Uterus (tissue), 2 donors: ENCODE results near the gene DNASE1L3.

Source experiments
- POLR2A ChIP-seq, 2 donors: fragments of 450-650 bp; IDR thresholded peaks; one replicate each; pipeline ENCODE4 v1.6.1; 2016; ENCODE audit warnings: antibody characterized with exemption in 2 of 2, mild to moderate bottlenecking in 1 of 2, moderate library complexity in 1 of 2
- TF ChIP-seq, protein P1 (sequence below), 4 experiments: fragments of 200-600 bp in 2 of 4; fragments of 450-650 bp in 2 of 4; sonication (generic) in 2 of 4; IDR thresholded peaks; one replicate each; pipeline ENCODE4 v1.5.1; 2016 to 2019; ENCODE audit warnings: antibody characterized with exemption in 4 of 4, mild to moderate bottlenecking in 2 of 4, moderate library complexity in 1 of 4

DNA sequence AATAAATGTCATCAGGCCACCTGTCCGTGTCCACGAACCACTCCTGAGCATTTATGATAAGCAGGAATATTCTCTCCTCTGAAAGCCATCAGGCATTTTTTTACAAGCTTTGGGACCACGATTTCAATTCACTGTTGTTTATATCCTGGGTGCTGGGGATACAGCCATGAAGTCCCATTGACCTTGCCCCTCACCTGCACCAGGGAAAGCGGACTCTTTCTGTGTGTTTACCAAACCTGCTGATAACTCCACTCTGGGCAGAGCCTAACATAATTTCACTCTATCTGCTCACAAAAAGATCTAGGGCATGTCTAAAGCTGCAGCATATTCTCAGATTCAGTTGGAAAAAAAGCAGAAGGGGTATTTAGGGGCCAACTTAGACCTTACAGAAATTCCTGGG is 4.8 kb downstream of the DNASE1L3 start:
- TF ChIP-seq, protein P1, sequence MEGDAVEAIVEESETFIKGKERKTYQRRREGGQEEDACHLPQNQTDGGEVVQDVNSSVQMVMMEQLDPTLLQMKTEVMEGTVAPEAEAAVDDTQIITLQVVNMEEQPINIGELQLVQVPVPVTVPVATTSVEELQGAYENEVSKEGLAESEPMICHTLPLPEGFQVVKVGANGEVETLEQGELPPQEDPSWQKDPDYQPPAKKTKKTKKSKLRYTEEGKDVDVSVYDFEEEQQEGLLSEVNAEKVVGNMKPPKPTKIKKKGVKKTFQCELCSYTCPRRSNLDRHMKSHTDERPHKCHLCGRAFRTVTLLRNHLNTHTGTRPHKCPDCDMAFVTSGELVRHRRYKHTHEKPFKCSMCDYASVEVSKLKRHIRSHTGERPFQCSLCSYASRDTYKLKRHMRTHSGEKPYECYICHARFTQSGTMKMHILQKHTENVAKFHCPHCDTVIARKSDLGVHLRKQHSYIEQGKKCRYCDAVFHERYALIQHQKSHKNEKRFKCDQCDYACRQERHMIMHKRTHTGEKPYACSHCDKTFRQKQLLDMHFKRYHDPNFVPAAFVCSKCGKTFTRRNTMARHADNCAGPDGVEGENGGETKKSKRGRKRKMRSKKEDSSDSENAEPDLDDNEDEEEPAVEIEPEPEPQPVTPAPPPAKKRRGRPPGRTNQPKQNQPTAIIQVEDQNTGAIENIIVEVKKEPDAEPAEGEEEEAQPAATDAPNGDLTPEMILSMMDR (IDR thresholded peaks at IDR 0.05), result no peak
- TF ChIP-seq POLR2A (IDR thresholded peaks at IDR 0.05), result no peak
